ENCODE measurements around the gene CRTC2.

DNA sequence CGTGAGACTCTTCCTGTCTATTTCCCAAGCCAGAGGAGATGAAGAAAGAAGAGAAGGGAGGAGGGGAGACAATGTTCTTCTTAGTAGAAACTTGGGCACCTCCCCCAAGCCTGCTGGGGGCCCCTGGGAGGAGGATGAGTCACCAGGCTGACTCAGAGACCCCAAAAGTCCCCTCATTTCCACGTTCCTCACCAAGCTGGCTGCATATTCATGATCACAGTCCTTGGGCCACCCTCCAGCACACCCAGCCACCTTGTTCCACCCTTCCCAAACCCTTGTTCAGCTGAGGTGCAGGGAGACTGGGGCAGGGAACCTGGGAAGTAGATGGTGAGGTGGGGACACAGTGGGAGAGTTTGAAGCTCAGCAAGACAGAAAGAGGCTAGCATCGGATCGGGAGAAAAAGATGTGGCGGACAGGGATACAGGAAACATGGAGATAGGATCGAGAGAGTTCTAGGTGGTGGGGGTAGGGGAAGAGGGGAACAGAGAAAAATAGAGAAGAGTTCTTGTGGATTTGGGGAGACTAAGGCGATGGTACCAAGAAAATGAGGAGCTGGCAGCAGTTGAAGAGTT lies 27.0 kb upstream of the CRTC2 start:
- TF ChIP-seq TCF7L2 (IDR thresholded peaks at IDR 0.05; ENCODE audit: borderline replicate concordance, extremely low read depth, insufficient read depth, insufficient read length) (no peak), JUND (IDR thresholded peaks at IDR 0.05) (no peak), ELF1 (IDR thresholded peaks at IDR 0.05; ENCODE audit: borderline replicate concordance, low read depth) (no peak), RAD21 (IDR thresholded peaks at IDR 0.05; ENCODE audit: low read depth) (no peak), EZH2phosphoT487 (IDR thresholded peaks at IDR 0.05; ENCODE audit: borderline replicate concordance) (no peak)
- TF ChIP-seq, protein P1, sequence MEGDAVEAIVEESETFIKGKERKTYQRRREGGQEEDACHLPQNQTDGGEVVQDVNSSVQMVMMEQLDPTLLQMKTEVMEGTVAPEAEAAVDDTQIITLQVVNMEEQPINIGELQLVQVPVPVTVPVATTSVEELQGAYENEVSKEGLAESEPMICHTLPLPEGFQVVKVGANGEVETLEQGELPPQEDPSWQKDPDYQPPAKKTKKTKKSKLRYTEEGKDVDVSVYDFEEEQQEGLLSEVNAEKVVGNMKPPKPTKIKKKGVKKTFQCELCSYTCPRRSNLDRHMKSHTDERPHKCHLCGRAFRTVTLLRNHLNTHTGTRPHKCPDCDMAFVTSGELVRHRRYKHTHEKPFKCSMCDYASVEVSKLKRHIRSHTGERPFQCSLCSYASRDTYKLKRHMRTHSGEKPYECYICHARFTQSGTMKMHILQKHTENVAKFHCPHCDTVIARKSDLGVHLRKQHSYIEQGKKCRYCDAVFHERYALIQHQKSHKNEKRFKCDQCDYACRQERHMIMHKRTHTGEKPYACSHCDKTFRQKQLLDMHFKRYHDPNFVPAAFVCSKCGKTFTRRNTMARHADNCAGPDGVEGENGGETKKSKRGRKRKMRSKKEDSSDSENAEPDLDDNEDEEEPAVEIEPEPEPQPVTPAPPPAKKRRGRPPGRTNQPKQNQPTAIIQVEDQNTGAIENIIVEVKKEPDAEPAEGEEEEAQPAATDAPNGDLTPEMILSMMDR (IDR thresholded peaks at IDR 0.05 in 2 of 3, conservative IDR thresholded peaks at IDR 0.05 in 1 of 3; ENCODE audit: borderline replicate concordance in 1 of 3, insufficient read depth in 1 of 3, low read depth in 2 of 3, low read length in 2 of 3), result no peak
